ENCODE results near the gene HSD17B3.

Gene HSD17B3

GRCh38 chr9:96187151-96187555 lies 114.8 kb downstream of the HSD17B3 start:
- no peak for TF ChIP-seq CTCF (IDR thresholded peaks at IDR 0.05; ENCODE audit: low read depth, low read length, missing control alignments)
- no peak for DNase-seq (ENCODE audit: low read depth)
- no peak overlapping the region for H3K4me3 ChIP-seq (ENCODE audit: low read depth, low read length)

GRCh38 chr9:96186591-96187011 lies 115.4 kb downstream of the HSD17B3 start:
- no peak for DNase-seq (ENCODE audit: low read depth)
- no peak for TF ChIP-seq CTCF (IDR thresholded peaks at IDR 0.05; ENCODE audit: low read depth, low read length, missing control alignments)
- H3K4me3 ChIP-seq (ENCODE audit: low read depth, low read length) = no peak overlapping the region

- no peak for TF ChIP-seq CTCF (IDR thresholded peaks at IDR 0.05; ENCODE audit: low read depth, low read length, missing control alignments)
- no peak overlapping the region for H3K4me3 ChIP-seq (ENCODE audit: low read depth, low read length)
- DNase-seq (ENCODE audit: low read depth) = no peak
Observed at GRCh38 chr9:96185518-96186156, 116.3 kb downstream of the HSD17B3 start.

Measured in GM12864 (cell line).